Neural cell (in vitro differentiated cells): ENCODE measurements around the gene HIPK2. TPM values are rescaled to one million over a fixed set of nuclear protein-coding genes. Genes with fewer than 3 reads are reported as not detected.

Experiments
- H2AFZ ChIP-seq: fragments of 200-600, 300-800 bp; sonication (generic), shearing (Covaris generic); 2 replicates; pipeline ENCODE4 v1.6.0; 2014; ENCODE audit warnings: low read depth, mild to moderate bottlenecking, antibody characterized with exemption, low read length, moderate library complexity
- H3F3A ChIP-seq: fragments of 200-600 bp; shearing (Covaris generic); 2 replicates; pipeline ENCODE4 v1.6.1; 2016; ENCODE audit warnings: mild to moderate bottlenecking, moderate library complexity, mixed read lengths, antibody characterized with exemption, low read length; ENCODE audit not compliant: insufficient read depth, poor library complexity, severe bottlenecking
- H3K27ac ChIP-seq: fragments of 200-600, 300-800 bp; sonication (generic), shearing (Covaris generic); 2 replicates; pipeline ENCODE4 v1.5.1; 2014; ENCODE audit warnings: mild to moderate bottlenecking, low read length, moderate library complexity
- H3K27me3 ChIP-seq: fragments of 300-800, 200-600 bp; sonication (generic), shearing (Covaris generic); 2 replicates; pipeline ENCODE4 v1.6.0; 2014; ENCODE audit warnings: mild to moderate bottlenecking, low read depth, low read length, moderate library complexity; ENCODE audit not compliant: insufficient read depth
- H3K36me3 ChIP-seq: fragments of 300-800, 200-600 bp; sonication (generic), shearing (Covaris generic); 2 replicates; pipeline ENCODE4 v1.5.1; 2014; ENCODE audit warnings: mild to moderate bottlenecking, antibody characterized with exemption, low read length, moderate library complexity; ENCODE audit not compliant: insufficient read depth
- H3K4me2 ChIP-seq: fragments of 300-800, 200-600 bp; sonication (generic), shearing (Covaris generic); 2 replicates; pipeline ENCODE4 v1.6.0; 2014; ENCODE audit warnings: mild to moderate bottlenecking, low read length
- H3K4me3 ChIP-seq: fragments of 300-800, 200-600 bp; sonication (generic), shearing (Covaris generic); 2 replicates; pipeline ENCODE4 v1.5.1; 2014; ENCODE audit warnings: mild to moderate bottlenecking, low read length, moderate library complexity
- H3K79me2 ChIP-seq: fragments of 200-600 bp; shearing (Covaris generic); replicated peaks from 2 replicates; pipeline ENCODE4 v1.6.0; 2014; ENCODE audit warnings: mild to moderate bottlenecking, low read length, moderate library complexity; ENCODE audit not compliant: insufficient read depth
- H3K9ac ChIP-seq: fragments of 300-800, 200-600 bp; sonication (generic), shearing (Covaris generic); 2 replicates; pipeline ENCODE4 v1.6.1; 2016; ENCODE audit warnings: mild to moderate bottlenecking, low read length, mixed read lengths
- H3K9me2 ChIP-seq: fragments of 200-600 bp; shearing (Covaris generic); 2 replicates; pipeline ENCODE4 v1.6.1; 2016; ENCODE audit warnings: mild to moderate bottlenecking, low read length, mixed read lengths; ENCODE audit not compliant: insufficient read depth
- H3K9me3 ChIP-seq: fragments of 200-600, 300-800 bp; sonication (generic), shearing (Covaris generic); 2 replicates; pipeline ENCODE4 v1.6.1; 2016; ENCODE audit warnings: mild to moderate bottlenecking, mixed run types, low read length, moderate library complexity, mixed read lengths
- H4K20me1 ChIP-seq: fragments of 200-600 bp; shearing (Covaris generic); 2 replicates; pipeline ENCODE4 v1.6.1; 2016; ENCODE audit warnings: mild to moderate bottlenecking, mixed run types; ENCODE audit not compliant: insufficient read depth
- EZH2 ChIP-seq: fragments of 200-600, 300-800 bp; shearing (Covaris generic), sonication (generic); IDR thresholded peaks from 2 replicates; pipeline ENCODE4 v1.6.1; 2014; ENCODE audit warnings: antibody characterized with exemption, low read length, borderline replicate concordance, mild to moderate bottlenecking; ENCODE audit not compliant: insufficient read depth, poor library complexity, severe bottlenecking
- MXI1 ChIP-seq: fragments of 450-650 bp; conservative IDR thresholded peaks from 2 replicates; pipeline ENCODE4 v1.6.1; 2014; ENCODE audit warnings: antibody characterized with exemption, mild to moderate bottlenecking; ENCODE audit not compliant: poor library complexity, severe bottlenecking
- POLR2AphosphoS5 ChIP-seq: IDR thresholded peaks from 2 replicates; pipeline ENCODE4 v1.6.1; 2012
- REST ChIP-seq: IDR thresholded peaks from 2 replicates; pipeline ENCODE4 v1.6.1; 2012; ENCODE audit warnings: borderline replicate concordance
- SMC3 ChIP-seq: fragments of 450-650 bp; conservative IDR thresholded peaks from 2 replicates; pipeline ENCODE4 v1.6.1; 2014; ENCODE audit warnings: antibody characterized with exemption, mild to moderate bottlenecking, moderate library complexity; ENCODE audit not compliant: poor library complexity
- TAF1 ChIP-seq: IDR thresholded peaks from 2 replicates; pipeline ENCODE4 v1.6.1; 2012; ENCODE audit warnings: low read depth
- polyA plus RNA-seq: library from polyadenylated mRNA; depleted of rRNA; stranded (reverse); fragments of >200 nt; gene quantifications from 2 replicates; pipeline ENCODE4 v1.2.3, GENCODE V29; 2014
- TF ChIP-seq, protein P1 (sequence below): fragments of 450-650 bp; IDR thresholded peaks from 2 replicates; pipeline ENCODE4 v1.5.1; 2014; ENCODE audit warnings: antibody characterized with exemption, mild to moderate bottlenecking, moderate library complexity; ENCODE audit not compliant: poor library complexity, severe bottlenecking

HIPK2 gene
- polyA plus RNA-seq, 1 donor from 2014 or later, result 8.5 TPM

DNA sequence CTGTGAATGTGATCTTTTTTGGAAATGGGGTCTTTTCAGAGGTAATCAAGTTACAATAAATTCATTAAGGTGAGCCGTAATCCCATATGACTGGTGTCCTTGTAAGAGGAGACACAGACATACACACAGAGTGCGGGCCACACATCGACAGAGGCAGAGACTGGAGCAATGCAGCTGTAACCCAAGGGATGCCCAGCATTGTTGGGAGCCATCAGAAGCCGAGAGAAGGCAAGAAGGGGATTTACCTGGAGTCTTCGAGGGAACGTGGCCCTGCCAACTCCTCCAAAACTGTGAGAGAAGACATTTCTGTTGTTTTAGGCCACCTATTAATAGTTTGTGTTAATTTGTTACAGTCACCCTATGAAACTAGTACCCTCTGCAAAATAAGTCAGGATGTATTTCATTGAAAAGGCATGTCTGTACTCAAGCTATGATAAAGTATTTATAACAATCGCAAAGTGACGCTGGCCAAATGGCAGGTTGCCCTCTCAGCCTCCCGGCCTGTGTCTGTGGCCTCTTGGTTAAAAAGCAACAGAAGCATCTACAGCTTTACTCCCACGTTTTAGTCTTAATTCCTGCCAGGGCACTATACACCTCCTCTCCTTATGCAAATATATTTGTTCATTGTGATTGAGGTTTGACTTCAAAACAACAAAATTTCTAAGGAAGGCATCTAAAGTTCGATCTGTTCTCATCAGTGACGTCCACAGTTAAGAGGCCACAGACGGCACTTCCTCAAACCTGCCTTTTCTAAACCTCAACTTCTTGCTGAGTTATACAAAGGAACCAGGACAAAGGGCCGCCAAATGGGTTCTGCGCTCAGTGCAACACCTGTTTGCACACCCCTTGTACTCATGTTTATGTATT, 46.8 kb downstream of the HIPK2 start:
- no peaks in the 10 kb centered on the region for H3K36me3 ChIP-seq
- no peaks in the 10 kb centered on the region for H3K9me2 ChIP-seq
- no peaks in the 10 kb centered on the region for H3K27me3 ChIP-seq
- no peak overlapping the region for H3K4me3 ChIP-seq
- H3K79me2 ChIP-seq, result peaks cover 46% of the 10 kb centered on the region
- H3K9ac ChIP-seq, result no peak overlapping the region
- no peaks in the 10 kb centered on the region for H4K20me1 ChIP-seq
- H2AFZ ChIP-seq, result no peak overlapping the region
- no peaks in the 10 kb centered on the region for H3F3A ChIP-seq
- no peak overlapping the region for H3K4me2 ChIP-seq
- no peaks in the 10 kb centered on the region for H3K9me3 ChIP-seq
- no peak overlapping the region for H3K27ac ChIP-seq
- TF ChIP-seq POLR2AphosphoS5 (no peak), TAF1 (no peak)

DNA sequence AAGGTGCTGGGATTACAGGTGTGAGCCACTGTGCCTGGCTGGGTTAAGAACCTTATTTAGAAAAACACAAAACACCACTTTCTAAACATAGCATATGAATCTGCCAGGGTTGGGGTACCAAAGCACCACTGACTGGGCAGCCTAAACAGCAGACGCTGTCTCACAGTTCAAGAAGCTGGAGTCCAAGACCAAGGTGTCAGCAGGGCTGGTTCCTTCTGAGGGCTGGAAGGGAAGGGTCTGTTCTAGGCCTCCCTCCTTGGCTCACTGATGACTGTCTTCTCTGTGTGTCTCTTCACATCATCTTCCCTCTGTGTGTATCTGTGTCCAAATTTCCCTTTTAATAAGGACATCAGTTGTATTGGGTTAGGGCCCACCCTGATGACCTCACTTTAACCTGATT, 49.6 kb downstream of the HIPK2 start:
- Histone ChIP-seq H3K79me2 (peaks cover 50% of the 10 kb centered on the region), H3K9ac (no peak overlapping the region), H3K27me3 (no peaks in the 10 kb centered on the region), H3K4me2 (no peak overlapping the region), H4K20me1 (no peaks in the 10 kb centered on the region), H3K4me3 (no peak overlapping the region), H3K9me2 (no peaks in the 10 kb centered on the region), H3K36me3 (no peaks in the 10 kb centered on the region), H2AFZ (no peak overlapping the region), H3K9me3 (no peaks in the 10 kb centered on the region), H3K27ac (no peak overlapping the region), H3F3A (no peaks in the 10 kb centered on the region)
- TF ChIP-seq EZH2, result no peak
- no peak for TF ChIP-seq SMC3
- TF ChIP-seq, protein P1, sequence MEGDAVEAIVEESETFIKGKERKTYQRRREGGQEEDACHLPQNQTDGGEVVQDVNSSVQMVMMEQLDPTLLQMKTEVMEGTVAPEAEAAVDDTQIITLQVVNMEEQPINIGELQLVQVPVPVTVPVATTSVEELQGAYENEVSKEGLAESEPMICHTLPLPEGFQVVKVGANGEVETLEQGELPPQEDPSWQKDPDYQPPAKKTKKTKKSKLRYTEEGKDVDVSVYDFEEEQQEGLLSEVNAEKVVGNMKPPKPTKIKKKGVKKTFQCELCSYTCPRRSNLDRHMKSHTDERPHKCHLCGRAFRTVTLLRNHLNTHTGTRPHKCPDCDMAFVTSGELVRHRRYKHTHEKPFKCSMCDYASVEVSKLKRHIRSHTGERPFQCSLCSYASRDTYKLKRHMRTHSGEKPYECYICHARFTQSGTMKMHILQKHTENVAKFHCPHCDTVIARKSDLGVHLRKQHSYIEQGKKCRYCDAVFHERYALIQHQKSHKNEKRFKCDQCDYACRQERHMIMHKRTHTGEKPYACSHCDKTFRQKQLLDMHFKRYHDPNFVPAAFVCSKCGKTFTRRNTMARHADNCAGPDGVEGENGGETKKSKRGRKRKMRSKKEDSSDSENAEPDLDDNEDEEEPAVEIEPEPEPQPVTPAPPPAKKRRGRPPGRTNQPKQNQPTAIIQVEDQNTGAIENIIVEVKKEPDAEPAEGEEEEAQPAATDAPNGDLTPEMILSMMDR, result no peak
- no peak for TF ChIP-seq POLR2AphosphoS5
- TF ChIP-seq MXI1, result no peak
- no peak for TF ChIP-seq TAF1
- no peak for TF ChIP-seq REST
